BJ (cell line): ENCODE measurements around the gene CHGA. TPM values are rescaled to one million over a fixed set of nuclear protein-coding genes. Genes with fewer than 3 reads are reported as not detected.

Experiments used
- CTCF ChIA-PET: fragments of 350-600 bp; formaldehyde crosslinking; extraction: SDS; loops from one replicate; lab custom pipeline; 2021; ENCODE audit warnings: antibody characterized with exemption, inconsistent platforms; lab: Yijun Ruan, JAX
- POLR2A ChIA-PET: fragments of 300-600 bp; sonication (Branson Sonifier 250); formaldehyde crosslinking; extraction: SDS; loops from one replicate; lab custom pipeline; 2021; ENCODE audit warnings: antibody characterized with exemption; lab: Charles Lee
- DNase-seq: peaks from one replicate; pipeline ENCODE4 v3.0.0-alpha.2; 2011; ENCODE audit warnings: low read depth
- H3K27me3 ChIP-seq: 2 replicates; pipeline ENCODE4 v1.6.0; 2011; ENCODE audit warnings: low read length; ENCODE audit not compliant: control insufficient read depth, insufficient read depth
- H3K36me3 ChIP-seq: 2 replicates; pipeline ENCODE4 v1.5.1; 2011; ENCODE audit warnings: low read length; ENCODE audit not compliant: control insufficient read depth, insufficient read depth
- H3K4me3 ChIP-seq: 2 replicates; pipeline ENCODE4 v1.5.1; 2011; ENCODE audit warnings: low read depth, mild to moderate bottlenecking, control low read depth, low read length
- CTCF ChIP-seq: IDR thresholded peaks from 2 replicates; pipeline ENCODE4 v1.5.1; 2011; ENCODE audit warnings: low read depth, mild to moderate bottlenecking, control low read depth, inconsistent platforms, low read length, moderate library complexity; ENCODE audit not compliant: insufficient read depth
- polyA minus RNA-seq: library from RNA; depleted of rRNA, polyadenylated mRNA; stranded (reverse); fragments of >200 nt; gene quantifications from 2 replicates; pipeline ENCODE4 v1.2.3, GENCODE V29; 2011; rRNA and poly(A)+ RNA removed
- polyA plus RNA-seq: library from polyadenylated mRNA; depleted of rRNA; stranded (reverse); fragments of >200 nt; gene quantifications from 2 replicates; pipeline ENCODE4 v1.2.3, GENCODE V29; 2011; rRNA removed

The CHGA gene, protein sequence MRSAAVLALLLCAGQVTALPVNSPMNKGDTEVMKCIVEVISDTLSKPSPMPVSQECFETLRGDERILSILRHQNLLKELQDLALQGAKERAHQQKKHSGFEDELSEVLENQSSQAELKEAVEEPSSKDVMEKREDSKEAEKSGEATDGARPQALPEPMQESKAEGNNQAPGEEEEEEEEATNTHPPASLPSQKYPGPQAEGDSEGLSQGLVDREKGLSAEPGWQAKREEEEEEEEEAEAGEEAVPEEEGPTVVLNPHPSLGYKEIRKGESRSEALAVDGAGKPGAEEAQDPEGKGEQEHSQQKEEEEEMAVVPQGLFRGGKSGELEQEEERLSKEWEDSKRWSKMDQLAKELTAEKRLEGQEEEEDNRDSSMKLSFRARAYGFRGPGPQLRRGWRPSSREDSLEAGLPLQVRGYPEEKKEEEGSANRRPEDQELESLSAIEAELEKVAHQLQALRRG
- polyA plus RNA-seq = not detected in 2 replicates
- polyA minus RNA-seq = not detected in 2 replicates

- no peak for TF ChIP-seq CTCF
- POLR2A ChIA-PET = no interaction called here
Observed at GRCh38 chr14:92922883-92923743, at the start of gene CHGA. CHGA (plus strand) TSS chr14:92923150; CDS start chr14:92923360, 210 bp downstream.

DNA sequence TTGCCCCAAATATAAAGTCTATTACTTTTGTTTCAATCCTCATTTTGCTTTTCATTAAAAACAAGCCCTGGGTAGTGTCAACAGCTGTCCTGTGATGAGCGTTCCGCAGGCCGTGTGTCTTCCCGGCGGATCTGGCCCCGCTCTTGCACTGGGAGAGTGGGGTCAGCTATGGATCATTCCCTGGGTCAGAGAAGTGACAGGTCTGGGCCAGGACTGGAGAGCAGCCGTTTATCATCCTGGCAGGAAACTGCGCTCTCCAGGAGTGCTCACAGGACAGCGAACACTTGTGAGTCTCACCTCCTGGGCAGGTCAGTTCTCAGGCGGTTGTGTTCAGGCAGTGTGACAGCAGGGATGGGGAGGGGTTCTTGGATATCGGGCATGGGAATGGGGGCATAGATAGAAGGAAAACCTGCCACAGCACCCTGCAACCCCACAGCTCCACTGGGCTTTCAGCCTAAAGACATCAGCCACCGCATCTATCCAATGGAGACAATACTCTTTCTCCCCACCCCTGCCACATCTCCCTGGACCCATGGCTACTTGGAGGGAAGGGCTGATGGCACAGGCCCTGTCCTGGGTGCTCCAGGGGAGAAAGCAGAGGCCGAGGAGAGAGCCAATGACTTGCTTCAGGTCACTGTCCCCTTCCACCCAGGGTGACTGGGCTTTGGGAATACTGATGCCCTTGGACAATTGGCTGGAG lies 47.8 kb upstream of the CHGA start:
- POLR2A ChIA-PET = no interaction called here
- Histone ChIP-seq H3K36me3 (no peaks in the 10 kb centered on the region), H3K4me3 (no peak overlapping the region), H3K27me3 (peaks cover 4% of the 10 kb centered on the region)
- no peak for TF ChIP-seq CTCF
- CTCF ChIA-PET = no interaction called here
- DNase-seq = no peak

More at GRCh38 chr14:92922883-92923743, at the start of gene CHGA:
- Histone ChIP-seq H3K4me3 (no peak within 1 kb of the TSS), H3K27me3 (no peaks in the 10 kb centered on the region; the same call in 1 of the 2 replicates), H3K36me3 (no peaks in the 10 kb centered on the region)
- CTCF ChIA-PET = interaction anchor here (0.9 kb wide), 1 partner anchor 9 kb away, joined by 3 read pairs; no protein-coding TSS in a partner anchor
- DNase-seq = no peak

GRCh38 chr14:92877757-92878431 lies 45.1 kb upstream of the CHGA start:
- Histone ChIP-seq H3K4me3 (no peak overlapping the region), H3K27me3 (peaks cover 11% of the 10 kb centered on the region), H3K36me3 (no peaks in the 10 kb centered on the region)
- ChIA-PET CTCF (no interaction called here), POLR2A (no interaction called here)
- no peak for DNase-seq
- no peak for TF ChIP-seq CTCF

DNA sequence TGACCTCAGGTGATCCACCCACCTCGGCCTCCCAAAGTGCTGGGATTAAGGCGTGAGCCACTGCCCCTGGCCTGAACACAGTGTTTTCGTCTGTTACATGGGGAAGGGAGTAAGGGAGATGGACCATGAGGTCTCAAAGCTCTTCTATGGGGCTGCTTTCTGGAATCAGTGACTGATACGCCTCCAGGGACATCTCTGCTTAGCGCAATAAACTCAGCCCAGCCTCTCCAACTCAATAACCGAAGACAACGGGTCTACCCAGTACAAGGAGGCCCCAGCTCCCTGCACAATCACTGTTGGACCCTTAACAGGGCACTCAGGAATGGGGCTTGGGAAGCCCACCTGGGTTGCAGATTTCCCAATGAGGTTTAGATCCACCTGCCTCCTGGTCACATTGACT lies 42.6 kb upstream of the CHGA start:
- DNase-seq = no peak
- ChIA-PET POLR2A (no interaction called here), CTCF (no interaction called here)
- no peak overlapping the region for H3K4me3 ChIP-seq
- no peak for TF ChIP-seq CTCF
- H3K27me3 ChIP-seq = peaks cover 9% of the 10 kb centered on the region
- no peaks in the 10 kb centered on the region for H3K36me3 ChIP-seq
